HL-60 (cell line): ENCODE measurements around the gene CPXM1.

Source experiments
- GABPA ChIP-seq: IDR thresholded peaks from 2 replicates; pipeline ENCODE4 v1.6.1; 2012; ENCODE audit warnings: low read depth
- POLR2AphosphoS5 ChIP-seq: IDR thresholded peaks from 2 replicates; pipeline ENCODE4 v1.6.1; 2012; ENCODE audit warnings: low read depth
- TF ChIP-seq, protein P1 (sequence below): IDR thresholded peaks from 2 replicates; pipeline ENCODE4 v1.6.1; 2012; ENCODE audit warnings: low read depth; ENCODE audit not compliant: insufficient replicate concordance
- TF ChIP-seq, protein P2 (sequence below): IDR thresholded peaks from one replicate; pipeline ENCODE4 v1.5.1; 2011; ENCODE audit warnings: low read length, control low read depth, inconsistent platforms; ENCODE audit not compliant: insufficient read depth

DNA sequence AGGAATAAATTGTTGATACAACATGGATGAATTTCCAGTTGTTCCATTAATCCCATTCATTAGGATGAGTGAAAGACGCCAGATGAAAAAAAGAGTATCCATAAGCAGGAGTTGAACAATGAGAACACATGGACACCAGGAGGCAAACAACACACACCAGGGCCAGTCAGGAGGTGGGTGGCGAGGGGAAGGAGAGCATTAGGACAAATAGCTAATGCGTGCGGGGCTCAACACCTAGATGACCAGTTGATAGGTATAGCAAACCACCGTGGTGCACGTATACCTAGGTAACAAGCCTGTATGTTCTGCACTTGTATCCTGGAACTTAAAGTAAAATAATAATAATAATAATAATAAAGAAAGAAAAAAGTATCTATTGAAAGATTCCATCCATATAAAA lies 28.9 kb upstream of the CPXM1 start:
- TF ChIP-seq, protein P1, sequence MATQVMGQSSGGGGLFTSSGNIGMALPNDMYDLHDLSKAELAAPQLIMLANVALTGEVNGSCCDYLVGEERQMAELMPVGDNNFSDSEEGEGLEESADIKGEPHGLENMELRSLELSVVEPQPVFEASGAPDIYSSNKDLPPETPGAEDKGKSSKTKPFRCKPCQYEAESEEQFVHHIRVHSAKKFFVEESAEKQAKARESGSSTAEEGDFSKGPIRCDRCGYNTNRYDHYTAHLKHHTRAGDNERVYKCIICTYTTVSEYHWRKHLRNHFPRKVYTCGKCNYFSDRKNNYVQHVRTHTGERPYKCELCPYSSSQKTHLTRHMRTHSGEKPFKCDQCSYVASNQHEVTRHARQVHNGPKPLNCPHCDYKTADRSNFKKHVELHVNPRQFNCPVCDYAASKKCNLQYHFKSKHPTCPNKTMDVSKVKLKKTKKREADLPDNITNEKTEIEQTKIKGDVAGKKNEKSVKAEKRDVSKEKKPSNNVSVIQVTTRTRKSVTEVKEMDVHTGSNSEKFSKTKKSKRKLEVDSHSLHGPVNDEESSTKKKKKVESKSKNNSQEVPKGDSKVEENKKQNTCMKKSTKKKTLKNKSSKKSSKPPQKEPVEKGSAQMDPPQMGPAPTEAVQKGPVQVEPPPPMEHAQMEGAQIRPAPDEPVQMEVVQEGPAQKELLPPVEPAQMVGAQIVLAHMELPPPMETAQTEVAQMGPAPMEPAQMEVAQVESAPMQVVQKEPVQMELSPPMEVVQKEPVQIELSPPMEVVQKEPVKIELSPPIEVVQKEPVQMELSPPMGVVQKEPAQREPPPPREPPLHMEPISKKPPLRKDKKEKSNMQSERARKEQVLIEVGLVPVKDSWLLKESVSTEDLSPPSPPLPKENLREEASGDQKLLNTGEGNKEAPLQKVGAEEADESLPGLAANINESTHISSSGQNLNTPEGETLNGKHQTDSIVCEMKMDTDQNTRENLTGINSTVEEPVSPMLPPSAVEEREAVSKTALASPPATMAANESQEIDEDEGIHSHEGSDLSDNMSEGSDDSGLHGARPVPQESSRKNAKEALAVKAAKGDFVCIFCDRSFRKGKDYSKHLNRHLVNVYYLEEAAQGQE = no peak
- TF ChIP-seq, protein P2, sequence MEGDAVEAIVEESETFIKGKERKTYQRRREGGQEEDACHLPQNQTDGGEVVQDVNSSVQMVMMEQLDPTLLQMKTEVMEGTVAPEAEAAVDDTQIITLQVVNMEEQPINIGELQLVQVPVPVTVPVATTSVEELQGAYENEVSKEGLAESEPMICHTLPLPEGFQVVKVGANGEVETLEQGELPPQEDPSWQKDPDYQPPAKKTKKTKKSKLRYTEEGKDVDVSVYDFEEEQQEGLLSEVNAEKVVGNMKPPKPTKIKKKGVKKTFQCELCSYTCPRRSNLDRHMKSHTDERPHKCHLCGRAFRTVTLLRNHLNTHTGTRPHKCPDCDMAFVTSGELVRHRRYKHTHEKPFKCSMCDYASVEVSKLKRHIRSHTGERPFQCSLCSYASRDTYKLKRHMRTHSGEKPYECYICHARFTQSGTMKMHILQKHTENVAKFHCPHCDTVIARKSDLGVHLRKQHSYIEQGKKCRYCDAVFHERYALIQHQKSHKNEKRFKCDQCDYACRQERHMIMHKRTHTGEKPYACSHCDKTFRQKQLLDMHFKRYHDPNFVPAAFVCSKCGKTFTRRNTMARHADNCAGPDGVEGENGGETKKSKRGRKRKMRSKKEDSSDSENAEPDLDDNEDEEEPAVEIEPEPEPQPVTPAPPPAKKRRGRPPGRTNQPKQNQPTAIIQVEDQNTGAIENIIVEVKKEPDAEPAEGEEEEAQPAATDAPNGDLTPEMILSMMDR = no peak
- TF ChIP-seq GABPA = no peak
- TF ChIP-seq POLR2AphosphoS5 = no peak
